CD1c-positive myeloid dendritic cell (primary cell): ENCODE measurements around the gene TRMT112.
"Not testable (repeated sequence)": the region's sequence is repeated elsewhere in the genome, so short reads cannot be mapped to it uniquely, and the experiment has no call there.

Experiments
- DNase-seq: peaks from one replicate; pipeline ENCODE4 v3.0.0-alpha.2; 2016; ENCODE audit errors: extremely low spot score

The TRMT112 gene

DNA sequence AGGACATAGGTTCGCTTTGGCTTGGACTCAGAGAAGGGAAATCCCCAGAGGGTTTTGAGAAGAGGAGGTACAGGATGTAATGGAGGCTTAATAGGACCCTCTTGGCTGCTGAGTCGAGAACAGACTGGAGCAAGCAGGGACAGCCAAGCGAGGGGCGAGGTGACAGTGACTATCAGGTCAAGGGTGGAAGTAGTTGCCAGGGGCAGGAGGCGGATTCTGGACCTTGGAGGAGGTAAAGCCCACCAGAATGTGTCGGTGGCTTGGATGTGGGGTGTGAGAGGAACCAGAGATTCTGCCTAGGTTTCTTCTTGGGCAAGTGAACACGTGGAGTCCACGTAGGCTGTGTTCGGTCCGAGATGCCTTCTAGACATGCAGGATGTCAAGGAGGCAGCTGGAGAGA is 4.4 kb downstream of the TRMT112 start:
- no peak for DNase-seq

DNA sequence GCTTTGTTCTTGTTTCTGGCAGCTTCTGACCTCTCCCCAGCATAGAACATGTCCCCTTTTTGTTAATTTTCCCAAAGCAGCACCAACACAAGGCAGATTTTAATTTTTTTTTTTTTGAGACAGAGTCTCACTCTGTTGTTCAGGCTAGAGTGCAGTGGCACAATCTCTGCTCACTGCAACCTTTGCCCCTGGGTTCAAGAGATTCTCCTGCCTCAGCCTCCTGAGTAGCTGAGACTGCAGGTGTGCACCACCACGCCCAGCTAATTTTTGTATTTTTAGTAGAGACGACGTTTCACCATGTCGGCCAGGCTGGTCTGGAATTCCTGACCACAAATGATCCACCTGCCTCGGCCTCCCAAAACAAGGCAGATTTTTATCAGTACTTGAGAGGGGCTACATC is 9.6 kb downstream of the TRMT112 start:
- not testable (repeated sequence) for DNase-seq

DNA sequence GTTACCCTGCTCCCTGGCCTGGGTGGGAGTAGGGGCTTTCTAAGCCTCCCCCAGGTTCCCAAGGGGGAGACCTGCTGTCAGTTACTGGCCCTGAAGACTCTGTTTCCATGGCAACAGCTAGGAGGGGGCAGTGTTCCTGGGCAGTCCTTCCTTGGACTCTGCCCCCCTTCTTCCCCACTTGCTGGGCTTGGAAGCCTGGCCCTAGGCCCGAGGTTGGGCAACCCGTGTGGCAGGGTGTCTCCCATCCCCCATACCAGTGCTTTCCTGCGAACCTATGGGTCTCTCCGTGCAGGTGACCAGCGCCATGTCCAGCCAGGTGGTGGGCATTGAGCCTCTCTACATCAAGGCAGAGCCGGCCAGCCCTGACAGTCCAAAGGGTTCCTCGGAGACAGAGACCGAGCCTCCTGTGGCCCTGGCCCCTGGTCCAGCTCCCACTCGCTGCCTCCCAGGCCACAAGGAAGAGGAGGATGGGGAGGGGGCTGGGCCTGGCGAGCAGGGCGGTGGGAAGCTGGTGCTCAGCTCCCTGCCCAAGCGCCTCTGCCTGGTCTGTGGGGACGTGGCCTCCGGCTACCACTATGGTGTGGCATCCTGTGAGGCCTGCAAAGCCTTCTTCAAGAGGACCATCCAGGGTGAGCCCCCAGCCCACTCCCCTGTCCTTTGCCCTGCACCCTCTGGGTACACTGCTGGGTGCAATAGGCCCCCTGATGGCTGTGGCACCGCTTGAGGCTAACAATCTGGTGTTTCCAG is 10.3 kb downstream of the TRMT112 start:
- no peak for DNase-seq

DNA sequence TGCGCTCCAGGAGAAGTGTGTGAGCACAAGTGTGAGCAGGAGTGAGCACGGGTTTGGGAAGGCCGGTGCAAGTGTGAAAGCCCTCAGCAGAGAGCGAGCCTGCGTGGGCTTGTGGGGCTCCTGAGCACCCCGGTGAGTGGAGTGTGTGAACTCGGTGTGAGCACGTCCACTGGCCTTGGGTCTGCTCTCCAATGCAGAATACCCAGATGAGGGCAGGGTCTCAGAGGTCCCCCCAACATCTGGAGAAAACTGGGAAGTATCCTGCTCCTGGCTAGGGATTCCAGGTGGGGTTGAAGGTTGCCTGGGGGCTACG is 10.8 kb downstream of the TRMT112 start:
- no peak for DNase-seq

DNA sequence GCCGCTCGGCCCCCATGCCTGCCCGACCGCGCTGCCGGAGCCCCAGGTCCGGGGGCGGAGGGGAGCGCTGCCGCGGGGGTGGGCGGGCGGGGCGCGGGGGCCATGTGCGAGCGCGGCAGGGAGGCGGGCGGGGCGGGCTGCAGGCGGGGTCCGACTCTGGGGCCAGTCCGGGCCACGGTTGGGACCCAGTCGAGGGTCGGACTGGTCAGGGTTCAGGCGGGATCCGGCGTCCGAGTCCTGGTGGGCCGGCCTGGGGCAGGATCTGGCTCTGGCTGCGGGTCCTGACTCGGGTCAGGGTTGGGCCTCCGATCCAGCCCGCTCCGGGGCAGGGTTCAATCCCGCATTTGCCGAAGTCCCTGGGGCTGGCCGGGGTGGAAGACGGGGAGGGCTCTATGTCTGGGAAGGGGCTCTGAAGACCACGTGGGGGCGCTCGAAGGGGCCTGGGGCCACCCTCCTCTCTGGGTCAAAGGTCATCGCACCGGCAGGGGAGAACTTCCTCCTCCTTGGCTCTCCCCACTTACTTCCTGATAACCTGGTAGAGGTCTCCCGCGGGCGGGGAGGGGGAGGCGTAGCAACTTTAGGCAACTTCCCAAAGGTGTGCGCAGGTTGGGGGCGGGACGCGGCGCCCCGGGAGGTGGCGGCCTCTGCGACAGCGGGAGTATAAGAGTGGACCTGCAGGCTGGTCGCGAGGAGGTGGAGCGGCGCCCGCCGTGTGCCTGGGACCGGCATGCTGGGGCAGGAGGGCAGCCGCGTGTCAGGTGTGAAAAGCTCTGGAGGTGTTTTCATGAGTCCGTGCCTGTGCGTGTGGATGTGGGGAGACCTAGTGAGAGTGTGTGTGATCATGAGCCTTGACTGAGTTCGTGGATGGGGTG is 11.4 kb downstream of the TRMT112 start:
- DNase-seq, result peak; percentile 72

DNA sequence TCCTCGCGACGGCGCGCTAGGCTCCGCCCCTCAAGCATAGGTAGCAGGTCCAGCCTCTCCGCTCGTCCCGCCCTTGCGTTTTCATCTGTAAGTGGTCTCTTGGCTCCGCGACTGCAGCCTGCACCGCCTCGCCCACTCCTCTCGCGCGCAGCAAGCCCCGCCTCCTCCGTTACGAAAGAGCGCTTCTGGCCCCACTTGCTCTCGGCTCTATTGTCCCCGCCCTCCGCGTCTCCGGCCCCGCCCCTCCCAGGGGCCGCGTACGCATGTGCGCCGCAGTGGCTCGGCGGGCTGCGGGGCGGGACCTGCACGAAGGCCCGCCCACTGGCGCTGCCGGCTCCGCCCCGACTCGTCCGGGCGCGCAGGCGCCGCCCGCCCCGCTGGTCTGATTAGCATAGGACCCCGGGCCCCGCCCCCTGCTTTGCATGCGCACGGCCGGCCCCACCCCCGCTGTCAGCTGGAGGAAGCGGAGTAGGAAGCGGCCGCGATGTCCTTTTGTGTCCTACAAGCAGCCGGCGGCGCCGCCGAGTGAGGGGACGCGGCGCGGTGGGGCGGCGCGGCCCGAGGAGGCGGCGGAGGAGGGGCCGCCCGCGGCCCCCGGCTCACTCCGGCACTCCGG is 12.2 kb downstream of the TRMT112 start, which contains the start of gene ESRRA:
ESRRA (plus strand) TSS at position 450 of the 616 bp plus-strand sequence. CDS start 1,656 bp downstream, outside the sequence.
- DNase-seq, result peak; percentile 100

DNA sequence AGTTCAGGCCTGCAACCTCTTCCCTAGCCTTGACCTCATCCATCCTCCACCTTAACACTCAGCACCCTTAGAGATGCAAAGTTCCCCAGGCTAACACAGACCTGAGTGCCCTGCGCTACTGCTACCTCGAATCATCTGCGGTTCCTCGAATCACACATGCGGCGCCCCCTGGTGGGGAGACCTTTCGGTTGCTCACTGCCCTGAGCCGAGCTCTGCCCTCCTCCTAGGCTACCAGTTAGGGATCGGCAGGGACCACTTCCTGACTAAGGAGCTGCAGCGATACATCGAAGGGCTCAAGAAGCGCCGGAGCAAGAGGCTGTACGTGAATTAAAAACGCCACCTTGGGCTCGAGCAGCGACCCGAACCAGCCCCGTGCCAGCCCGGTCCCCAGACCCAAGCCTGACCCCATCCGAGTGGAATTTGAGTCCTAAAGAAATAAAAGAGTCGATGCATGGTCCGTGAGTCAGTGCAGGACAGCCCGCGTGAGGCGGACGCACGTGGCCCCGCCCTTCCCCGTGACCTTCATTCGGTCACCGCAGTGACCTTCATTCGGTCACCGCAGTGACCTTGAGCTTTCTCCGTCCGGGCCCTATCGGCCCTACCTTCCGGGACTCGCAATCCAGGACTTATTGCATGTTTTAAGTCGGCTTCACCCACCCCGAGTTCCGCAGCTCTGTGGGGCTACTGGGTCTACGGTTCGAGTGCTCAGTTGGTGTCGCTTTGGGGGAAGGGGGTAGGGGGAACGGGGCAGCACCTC is 12.9 kb downstream of the TRMT112 start:
- DNase-seq, result peak; percentile 96

DNA sequence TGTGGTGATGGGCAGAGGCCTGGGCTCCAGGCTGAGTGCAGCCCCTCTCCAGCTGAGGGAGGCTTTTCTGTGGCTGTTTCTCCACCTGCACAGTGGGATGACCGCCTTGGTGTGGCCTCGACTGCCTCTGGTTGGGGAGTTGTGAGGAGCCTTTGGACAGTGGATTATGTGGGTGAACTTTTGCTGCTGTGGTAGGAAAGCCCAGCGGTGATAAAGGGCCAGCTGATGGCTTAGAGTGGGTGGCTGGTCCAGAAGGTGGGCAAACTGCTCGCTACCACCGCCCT is 13.4 kb downstream of the TRMT112 start:
- no peak for DNase-seq

DNA sequence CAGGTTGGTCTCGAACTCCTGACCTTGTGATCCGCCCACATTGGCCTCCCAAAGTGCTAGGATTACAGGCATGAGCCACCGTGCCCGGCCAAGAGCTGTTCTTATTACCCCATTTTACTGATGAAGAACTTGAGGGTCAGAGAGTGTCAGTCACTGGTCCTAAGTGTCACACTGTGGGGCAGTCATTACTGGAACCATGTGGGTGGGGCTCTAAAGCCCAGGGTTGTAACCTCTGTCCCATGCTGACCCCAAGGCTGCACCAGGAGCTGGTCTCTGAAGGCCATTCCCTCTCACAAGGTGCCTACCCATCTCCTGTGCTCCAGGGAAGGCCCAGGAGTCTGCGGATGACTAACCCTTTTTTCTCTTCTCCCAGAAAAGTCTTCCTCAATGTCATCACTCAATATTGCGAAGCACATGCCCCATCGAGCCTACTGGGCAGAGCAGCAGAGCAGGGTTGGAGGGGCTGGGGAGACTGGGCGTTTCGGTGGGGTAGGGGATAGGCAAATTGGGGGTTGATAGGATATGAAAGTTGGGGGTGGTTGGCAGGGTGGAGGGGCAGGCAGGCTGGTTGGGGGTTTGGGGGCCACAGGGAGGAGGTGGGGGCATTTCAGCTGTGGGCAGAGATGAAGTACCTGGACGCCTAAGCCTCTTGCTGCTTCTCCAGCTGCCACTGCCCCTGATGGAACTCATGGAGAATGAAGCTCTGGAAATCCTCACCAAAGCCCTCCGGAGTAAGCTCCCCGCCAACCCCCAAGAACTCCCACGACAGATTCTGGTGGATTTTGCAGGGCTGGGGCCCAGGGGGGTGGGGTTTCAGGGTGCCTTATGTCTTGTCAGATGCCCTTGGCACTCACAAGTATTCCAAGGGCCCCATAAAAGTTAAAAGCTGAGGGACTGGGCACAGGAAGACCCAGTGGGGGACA is 14.0 kb downstream of the TRMT112 start:
- DNase-seq, result no peak

DNA sequence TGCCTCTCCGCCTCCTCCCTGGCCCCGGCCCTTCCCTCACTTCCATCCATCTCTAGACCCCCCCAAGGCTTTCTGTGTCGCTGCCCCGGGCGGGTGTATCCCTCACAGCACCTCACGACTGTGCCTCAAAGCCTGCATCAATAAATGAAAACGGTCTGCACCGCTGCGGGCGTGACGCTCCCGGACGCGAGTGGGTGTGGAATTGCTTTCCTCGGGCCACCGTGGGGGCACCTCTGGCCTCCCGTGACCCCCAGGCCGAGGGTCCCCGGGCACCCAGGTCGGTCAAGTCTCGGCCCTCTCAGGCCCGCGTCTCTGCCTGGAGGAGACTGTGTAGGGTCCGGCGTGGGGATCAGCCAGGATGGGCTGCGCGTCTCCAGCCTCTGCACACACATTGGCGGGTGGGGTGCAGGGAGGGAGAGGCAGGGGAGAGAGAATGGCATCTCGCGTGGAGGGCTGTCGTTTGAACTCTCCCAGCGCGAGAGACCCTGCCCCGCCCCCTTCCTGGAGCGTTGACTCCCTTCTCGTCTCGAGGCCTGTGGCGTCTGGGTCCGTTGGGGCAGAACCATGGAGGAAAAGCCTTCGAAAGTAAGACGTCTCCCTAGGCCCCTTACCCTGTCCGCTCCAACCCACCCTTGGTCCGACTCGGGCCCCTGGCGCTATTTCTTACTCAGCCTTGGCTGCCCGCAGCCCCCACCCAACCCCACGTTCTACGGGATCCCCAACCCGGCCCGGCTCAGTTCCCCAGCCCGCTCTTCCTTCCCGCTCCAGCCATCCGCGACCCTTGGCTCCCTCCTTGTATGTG is 17.3 kb downstream of the TRMT112 start, which contains the start of gene CATSPERZ:
CATSPERZ (plus strand) TSS at position 512 of the 802 bp plus-strand sequence; CDS start at position 565, 53 bp downstream.
- DNase-seq, result no peak

DNA sequence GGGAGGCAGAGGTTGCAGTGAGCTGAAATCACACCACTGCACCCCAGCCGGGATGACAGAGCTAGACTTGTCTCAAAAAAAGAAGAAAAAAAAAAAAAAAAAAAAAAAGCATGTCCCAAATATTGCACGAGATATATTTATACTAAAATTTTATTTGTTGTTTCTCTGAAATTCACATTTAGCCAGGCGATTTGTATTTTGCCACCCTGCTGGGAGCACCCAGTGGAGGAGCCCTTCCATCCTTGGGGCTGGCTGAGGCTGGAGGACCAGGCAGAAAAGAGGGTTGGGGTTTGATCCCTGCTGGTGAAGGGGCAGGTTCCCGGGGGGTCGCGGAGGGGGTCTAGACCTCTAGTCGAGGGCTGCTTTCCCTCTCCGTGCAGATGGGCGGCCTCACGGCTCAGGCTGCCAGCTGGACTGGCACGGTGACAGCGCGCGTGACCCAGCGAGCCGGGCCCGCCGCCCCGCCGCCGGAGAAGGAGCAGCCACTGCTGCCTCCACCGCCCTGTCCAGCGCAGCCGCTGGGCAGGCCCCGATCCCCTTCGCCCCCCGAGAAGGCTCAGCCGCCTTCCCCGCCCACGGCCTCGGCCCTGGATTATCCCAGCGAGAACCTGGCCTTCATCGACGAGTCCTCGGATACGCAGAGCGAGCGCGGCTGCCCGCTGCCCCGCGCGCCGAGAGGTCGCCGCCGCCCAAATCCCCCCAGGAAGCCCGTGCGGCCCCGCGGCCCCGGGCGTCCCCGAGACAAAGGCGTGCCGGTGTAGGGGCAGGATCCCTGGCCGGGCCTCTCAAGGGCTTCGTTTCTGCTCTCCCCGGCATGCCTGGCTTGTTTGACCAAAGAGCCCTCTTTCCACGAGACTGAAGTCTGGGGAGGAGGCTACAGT is 18.2 kb downstream of the TRMT112 start:
- peak; percentile 41 for DNase-seq

DNA sequence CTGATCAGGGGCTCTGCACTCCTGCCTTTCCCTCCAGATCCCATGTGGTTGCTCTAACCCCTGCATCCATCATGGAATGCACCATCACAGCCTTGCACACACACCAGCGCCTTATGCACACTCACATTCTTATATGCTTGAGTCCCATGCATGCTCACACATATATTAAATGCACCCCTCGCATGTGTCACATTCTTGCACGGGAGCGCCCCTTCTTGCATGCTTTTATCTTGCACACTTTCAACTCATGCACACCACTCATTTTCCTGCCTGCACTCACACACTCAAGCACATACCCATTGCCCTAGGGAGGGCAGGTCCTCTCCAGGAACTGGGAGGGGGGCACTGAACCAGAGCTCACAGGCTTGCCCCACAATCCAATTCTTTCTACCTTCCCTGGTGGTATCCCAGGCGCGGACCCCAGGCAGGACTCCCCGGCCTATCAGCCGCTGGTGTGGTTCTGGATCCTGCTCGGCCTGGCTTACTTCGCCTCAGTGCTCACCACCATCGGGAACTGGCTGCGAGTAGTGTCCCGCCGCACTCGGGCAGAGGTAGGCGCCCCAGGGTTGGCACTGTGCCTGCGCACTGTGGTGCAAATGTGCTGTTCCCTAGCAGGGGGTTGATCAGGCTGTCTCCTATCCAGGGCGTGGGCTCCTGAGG is 19.5 kb downstream of the TRMT112 start:
- no peak for DNase-seq

DNA sequence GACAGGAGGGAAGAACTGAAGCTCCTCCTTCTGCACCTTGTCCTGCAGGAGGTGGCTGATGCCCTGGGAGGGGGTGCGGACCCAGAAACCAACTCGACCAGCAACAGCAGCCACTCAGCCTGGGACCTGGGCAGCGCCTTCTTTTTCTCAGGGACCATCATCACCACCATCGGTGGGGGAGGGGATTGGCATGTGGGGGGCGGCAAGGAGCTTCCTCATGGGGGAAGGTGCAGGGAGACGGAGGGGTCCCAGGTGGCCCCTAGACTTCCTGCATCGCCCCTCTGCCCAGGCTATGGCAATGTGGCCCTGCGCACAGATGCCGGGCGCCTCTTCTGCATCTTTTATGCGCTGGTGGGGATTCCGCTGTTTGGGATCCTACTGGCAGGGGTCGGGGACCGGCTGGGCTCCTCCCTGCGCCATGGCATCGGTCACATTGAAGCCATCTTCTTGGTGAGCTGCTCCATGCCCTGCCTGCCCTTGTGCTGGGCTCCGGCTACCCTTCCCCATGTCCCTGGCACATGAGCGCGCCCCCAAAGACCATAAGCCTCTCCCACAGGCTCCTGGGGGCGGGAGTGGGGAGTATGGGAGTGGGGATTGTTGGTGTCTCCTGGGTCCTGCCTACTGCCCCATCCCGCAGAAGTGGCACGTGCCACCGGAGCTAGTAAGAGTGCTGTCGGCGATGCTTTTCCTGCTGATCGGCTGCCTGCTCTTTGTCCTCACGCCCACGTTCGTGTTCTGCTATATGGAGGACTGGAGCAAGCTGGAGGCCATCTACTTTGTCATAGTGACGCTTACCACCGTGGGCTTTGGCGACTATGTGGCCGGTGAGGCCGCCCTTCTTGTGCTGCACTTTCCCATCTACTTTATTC is 20.3 kb downstream of the TRMT112 start:
- peak; percentile 38 for DNase-seq

DNA sequence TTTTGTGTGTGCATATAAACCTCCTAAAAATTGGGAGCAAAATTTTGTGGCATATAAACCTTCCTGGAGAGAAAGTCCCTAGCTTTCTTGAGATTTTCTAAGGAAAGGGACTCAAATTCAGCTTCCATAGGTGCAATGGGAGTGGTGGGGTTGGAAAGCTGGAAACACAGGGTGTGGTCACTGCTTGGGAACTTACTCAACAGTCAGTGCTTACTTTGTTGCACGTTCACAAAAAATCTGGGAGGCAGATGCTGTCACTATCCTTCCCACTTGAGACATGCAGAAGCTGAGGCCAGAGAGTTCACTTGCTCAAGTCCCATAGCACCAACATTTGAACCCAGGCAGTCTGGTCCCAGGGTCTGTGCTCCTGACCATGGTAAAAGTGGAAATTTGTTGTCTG is 21.1 kb downstream of the TRMT112 start:
- DNase-seq, result no peak

DNA sequence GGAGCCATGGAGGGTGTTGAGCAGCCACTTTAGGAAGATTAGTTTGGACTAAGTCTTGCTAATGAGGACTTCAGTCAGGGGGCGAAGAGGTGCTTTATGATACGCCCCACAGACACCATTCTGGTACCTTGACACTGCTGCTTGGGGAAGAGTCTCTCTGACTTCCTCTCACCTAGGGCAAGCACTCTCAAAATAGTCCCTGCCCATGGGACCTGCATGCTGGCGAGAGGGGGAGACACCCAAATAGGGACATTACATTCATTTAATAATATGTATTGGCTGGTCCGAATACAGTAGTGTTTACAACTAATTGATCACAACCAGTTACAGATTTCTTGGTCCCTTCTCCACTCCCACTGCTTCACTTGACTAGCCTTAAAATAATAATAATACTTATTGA is 21.6 kb downstream of the TRMT112 start:
- no peak for DNase-seq

DNA sequence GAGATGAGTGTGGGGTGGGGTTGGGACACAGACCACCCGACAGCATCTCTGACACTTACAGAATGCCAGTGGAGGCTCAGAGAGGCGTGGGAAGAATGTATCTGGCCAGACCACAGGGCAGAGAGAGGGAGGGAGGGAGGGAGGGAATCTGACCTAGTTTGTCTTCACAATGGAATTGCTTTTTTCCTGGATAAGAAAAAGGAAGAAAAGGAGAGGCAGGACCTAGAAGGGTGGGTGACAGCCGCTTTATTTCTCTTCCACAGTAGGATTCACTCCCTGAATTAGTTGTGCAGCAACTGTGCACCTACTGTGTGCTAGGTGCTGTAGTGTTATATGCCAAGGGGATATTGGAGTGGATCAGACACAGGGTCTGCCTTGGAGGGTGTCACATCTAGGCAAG is 22.6 kb downstream of the TRMT112 start:
- DNase-seq, result no peak

DNA sequence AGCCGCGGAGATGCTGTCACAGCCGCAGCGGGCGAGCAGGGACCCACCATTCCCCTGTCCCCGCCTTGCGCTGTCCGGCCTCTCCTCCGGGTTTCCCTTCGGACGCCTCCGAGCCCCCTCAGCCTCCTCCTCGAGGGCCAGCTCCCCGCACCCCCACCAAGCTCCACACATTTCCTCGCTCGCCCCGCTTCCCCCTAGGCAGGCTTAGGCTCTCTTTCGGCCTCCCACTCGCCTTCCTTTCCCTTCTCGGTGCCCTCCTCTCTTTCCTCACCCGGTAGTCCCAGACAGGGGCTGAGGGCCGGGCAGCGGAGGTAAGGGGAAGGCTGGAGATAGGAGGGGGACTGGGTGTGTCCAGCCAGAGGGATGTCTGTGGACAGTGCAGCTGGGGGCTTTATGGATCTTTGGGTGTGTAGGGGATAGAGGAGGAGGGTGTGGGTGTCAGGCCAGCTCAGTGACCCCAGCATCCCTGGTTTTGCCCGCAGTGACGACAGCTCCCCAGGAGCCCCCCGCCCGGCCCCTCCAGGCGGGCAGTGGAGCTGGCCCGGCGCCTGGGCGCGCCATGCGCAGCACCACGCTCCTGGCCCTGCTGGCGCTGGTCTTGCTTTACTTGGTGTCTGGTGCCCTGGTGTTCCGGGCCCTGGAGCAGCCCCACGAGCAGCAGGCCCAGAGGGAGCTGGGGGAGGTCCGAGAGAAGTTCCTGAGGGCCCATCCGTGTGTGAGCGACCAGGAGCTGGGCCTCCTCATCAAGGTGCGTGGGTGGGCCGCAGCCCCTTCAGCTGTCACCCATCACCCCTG is 24.7 kb downstream of the TRMT112 start:
- DNase-seq, result peak; percentile 40
